Astrocyte of the spinal cord (primary cell): ENCODE data around the gene WDR70.

Source experiments
- DNase-seq: peaks from one replicate; pipeline ENCODE4 v3.0.0; 2011; ENCODE audit warnings: low read depth, low spot score
- H3K4me3 ChIP-seq: 2 replicates; pipeline ENCODE4 v1.5.1; 2011; ENCODE audit warnings: low read depth, mild to moderate bottlenecking, low read length, moderate library complexity
- in situ Hi-C: cut with HindIII; loops from 2 replicates; pipeline ENCODE4 v1.10.0; 2017; ENCODE audit warnings: low sequenced_read_pairs
- TF ChIP-seq, protein P1 (sequence below): IDR thresholded peaks from 2 replicates; pipeline ENCODE4 v1.5.1; 2012; ENCODE audit warnings: low read depth, mild to moderate bottlenecking, low read length, inconsistent platforms

The WDR70 gene

GRCh38 chr5:37734114-37734513 lies 355.0 kb downstream of the WDR70 start:
- H3K4me3 ChIP-seq = no peak overlapping the region
- no peak for DNase-seq
- TF ChIP-seq, protein P1, sequence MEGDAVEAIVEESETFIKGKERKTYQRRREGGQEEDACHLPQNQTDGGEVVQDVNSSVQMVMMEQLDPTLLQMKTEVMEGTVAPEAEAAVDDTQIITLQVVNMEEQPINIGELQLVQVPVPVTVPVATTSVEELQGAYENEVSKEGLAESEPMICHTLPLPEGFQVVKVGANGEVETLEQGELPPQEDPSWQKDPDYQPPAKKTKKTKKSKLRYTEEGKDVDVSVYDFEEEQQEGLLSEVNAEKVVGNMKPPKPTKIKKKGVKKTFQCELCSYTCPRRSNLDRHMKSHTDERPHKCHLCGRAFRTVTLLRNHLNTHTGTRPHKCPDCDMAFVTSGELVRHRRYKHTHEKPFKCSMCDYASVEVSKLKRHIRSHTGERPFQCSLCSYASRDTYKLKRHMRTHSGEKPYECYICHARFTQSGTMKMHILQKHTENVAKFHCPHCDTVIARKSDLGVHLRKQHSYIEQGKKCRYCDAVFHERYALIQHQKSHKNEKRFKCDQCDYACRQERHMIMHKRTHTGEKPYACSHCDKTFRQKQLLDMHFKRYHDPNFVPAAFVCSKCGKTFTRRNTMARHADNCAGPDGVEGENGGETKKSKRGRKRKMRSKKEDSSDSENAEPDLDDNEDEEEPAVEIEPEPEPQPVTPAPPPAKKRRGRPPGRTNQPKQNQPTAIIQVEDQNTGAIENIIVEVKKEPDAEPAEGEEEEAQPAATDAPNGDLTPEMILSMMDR = no peak
- in situ Hi-C loops = no loop called here

DNA sequence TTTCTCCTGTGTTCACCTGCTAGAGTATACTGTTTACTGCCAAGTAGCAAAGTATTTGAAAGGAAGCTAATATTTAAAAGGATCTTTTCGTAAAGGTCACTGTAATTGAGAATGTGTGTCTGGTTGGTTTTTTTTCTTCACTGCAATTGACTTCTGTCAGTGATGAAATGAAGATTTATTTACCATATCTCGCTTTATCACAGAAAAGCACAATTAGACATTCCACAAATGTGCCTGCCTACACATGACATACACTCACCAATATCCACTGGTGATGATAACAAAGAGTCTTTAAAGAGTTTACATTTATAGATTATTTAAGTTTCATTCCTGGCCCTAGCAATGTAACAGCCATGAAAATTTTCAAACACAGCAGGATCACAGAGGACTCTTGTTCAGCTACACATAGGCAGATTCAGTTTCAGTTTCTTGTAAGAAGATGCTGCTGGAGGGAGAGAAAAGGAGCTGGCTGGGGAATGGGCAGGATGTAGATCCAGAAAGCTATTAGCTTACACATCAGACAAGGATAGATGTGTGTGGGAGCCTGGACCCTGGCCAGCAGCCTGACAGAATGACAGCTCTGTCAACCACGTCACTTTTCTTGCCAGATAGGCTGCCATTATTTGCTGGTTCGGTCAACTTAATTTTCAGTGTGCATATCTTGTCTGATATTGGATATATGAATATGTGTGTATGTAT lies 356.7 kb downstream of the WDR70 start:
- peak; percentile 58 for DNase-seq
- in situ Hi-C loops = no loop called here
- H3K4me3 ChIP-seq = no peak overlapping the region
- TF ChIP-seq, protein P1 = no peak

DNA sequence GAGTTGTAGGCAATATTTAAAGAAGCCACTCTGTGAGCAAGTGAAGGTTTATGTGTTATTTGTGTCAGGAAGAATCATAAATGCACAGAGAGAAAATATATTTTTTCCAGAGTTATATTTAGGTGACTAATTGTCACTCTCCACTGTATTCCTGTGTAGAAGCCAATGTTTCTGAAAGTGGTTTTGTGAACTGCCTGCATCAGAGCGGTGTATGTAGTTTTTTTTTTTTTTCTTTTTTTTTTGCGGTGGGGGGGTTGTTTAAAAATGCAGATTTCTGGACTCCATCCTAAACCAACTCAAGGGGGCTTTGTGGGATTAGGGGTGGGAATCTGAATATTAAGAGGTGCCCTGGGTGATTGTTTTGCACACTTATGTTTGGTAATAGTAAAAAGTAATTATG lies 357.3 kb downstream of the WDR70 start:
- DNase-seq = no peak
- TF ChIP-seq, protein P1 = no peak
- in situ Hi-C loops = no loop called here
- no peak overlapping the region for H3K4me3 ChIP-seq

DNA sequence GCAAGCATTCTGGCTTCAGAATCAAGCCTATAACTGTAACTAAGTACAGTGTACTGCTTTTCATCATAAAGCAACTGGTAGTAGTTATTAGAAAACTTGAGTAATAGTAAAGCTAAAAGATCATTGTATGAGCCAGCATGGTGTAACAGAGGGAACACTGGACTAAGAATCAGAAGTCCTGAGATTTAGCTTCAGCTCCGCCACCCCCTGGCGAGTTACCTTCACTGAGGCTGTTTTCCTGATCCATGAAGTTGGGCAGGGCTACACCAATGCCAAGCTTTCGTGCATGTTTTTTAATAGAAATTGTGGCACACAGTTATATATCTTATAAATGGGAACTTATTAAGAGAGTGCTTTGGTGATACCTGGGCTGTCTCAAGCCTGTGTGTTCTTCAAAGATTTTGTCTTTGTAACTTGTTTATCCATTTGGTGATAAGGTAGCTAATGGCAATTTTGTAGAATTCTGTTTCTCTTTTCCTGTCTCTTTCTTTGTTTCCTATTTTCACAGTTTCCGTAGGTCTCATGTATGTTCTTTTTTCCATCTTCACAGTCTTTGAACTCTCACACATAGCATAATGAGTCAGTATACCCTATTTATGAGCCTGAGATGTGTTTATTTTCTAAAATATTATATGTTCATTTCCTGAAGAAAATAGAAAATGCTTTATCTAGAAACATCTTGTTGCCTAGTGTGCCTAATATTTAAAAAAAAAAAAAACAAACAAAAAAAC lies 358.4 kb downstream of the WDR70 start:
- H3K4me3 ChIP-seq = no peak overlapping the region
- DNase-seq = no peak
- in situ Hi-C loops = no loop called here
- TF ChIP-seq, protein P1 = no peak

GRCh38 chr5:37738057-37738691 lies 359.1 kb downstream of the WDR70 start:
- TF ChIP-seq, protein P1 = no peak
- in situ Hi-C loops = no loop called here
- H3K4me3 ChIP-seq = no peak overlapping the region
- DNase-seq = peak; percentile 94

- DNase-seq = no peak
- in situ Hi-C loops = no loop called here
- TF ChIP-seq, protein P1 = no peak
- H3K4me3 ChIP-seq = no peak overlapping the region
Measured at GRCh38 chr5:37738865-37739488, 359.9 kb downstream of the WDR70 start.
